Fibroblast of skin of left quadriceps (primary cell): Measurements from ENCODE around the gene DGKB.

Source experiments
- DNase-seq, 2 experiments: peaks; one replicate each; pipeline ENCODE4 v3.0.0-alpha.2; 2013; ENCODE audit warnings: low read depth in 2 of 2

DGKB gene

GRCh38 chr7:14218338-14218737 lies 684.2 kb downstream of the DGKB start:
- DNase-seq, result no peak

DNA sequence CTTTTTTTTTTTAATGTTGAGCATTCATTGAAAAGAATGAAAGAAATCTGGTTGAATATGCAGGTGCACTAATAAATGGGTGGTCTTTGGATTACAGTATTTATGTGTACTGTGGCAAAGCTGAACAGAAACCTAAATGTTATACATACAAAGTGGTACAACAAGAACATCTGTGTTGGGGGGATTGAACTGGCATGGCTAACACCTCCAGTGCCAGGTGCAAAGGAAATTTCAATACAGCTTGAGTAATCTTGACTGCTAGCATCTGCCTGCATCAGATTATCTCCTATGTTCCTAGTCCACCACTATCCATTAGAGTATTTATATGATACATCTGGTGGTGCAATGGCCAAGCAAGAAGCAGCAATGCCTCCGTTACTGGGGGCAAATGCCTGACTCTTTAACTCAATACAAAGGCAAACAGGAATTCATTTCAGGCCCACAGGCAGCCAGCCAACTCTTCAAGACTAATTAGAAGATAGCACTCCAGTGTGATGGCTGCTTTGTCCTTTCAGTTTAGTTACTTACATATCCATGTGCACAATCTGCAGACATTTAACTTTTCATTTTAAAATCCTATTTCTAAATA lies 692.6 kb downstream of the DGKB start:
- no peak for DNase-seq

DNA sequence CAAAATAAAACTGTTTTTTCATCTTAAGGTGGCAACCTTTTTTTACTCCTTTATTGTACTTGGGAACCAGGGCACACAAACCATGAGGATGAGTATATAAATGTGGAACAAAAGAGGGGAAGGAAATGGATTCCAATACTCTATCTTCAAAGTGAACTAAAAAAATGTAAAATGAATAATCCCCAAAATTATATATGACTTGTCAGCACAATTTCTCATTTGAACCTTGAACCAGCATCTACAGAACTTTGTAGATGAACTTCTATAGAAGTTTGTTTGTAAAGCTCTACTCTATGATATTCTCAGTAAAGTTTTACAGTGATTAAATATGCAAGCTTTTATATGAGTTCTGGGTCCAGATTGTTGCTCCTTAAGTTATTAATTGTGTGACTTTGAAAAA lies 694.8 kb downstream of the DGKB start:
- DNase-seq, result no peak

DNA sequence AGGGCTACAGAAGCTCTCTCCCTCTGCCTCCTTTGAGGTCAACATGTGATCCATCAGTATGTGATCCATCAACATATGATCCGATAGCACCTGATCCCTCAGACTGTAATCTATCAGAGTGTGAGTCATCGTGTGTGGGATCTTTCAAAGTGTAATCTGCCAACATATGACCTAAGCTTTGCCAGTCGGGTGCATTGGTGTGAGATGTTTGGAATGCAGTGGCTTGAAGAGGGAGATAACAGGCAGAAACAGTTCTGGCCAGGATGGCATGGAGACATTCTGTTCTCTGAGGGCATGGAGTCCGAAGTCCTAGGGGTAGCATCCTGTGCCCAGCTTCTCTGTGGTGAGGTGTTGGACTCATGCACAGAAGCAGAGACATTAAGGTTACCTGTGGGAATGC lies 695.4 kb downstream of the DGKB start:
- no peak for DNase-seq

- no peak for DNase-seq
Measured at GRCh38 chr7:14206121-14206520, 696.4 kb downstream of the DGKB start.

DNA sequence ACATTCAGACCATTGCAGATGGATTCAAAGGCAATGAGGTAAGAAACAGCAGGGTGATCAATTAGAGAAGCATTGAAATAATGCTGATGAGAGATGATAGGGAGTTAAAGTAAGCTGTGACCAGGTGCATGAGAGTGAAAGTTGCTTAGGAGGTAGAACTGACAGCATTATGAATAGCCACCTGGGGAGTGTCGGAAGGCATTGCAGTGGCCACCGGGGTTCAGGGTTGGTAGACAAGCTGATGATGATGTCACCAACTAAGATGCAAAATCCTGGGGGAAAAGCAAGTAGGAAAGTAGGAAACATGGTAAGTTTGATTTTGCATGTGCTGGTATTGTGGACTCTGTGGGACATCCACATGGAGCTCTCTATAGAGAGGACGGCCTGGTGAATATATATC lies 701.2 kb downstream of the DGKB start:
- DNase-seq, result no peak

DNA sequence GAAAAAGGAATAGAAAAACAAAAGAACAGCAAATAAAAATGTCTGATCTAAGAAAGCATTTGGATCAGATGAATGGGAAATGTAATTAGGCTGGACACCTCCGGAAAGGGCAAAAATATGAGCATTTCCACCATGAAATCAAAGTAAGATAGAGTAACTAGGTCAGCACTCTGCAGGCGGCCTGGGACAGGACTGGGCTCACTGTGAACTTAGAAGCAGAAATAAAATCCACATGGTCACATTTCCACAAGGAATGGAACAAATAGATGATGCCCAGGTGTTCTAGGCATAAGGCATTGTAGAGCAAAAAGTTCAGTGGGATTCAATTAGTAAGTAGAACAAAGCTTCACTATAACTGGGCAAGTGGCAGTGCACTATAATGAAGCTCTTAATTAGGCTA lies 703.2 kb downstream of the DGKB start:
- no peak for DNase-seq

DNA sequence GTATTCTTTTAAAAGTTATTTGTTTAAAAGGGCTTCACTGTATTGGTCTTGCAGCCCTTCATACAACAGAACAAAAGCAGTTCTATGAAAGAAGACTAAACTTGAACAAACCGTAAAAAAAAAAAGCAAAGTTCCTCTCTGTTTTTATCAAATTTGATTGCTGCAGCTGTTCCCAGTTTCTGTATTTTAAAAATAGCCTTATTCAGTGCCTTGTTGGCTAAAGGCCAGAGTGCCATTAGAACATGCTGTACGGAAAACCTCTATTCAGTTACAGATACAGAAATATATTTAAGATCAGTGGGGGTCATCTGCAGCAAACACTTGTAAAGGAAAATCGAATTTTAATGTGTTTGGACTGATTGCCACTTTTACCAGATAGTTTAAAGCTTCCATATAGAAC lies 705.3 kb downstream of the DGKB start:
- DNase-seq, result no peak

- DNase-seq, result no peak
Measured at GRCh38 chr7:14196555-14196954, 706.0 kb downstream of the DGKB start.

DNA sequence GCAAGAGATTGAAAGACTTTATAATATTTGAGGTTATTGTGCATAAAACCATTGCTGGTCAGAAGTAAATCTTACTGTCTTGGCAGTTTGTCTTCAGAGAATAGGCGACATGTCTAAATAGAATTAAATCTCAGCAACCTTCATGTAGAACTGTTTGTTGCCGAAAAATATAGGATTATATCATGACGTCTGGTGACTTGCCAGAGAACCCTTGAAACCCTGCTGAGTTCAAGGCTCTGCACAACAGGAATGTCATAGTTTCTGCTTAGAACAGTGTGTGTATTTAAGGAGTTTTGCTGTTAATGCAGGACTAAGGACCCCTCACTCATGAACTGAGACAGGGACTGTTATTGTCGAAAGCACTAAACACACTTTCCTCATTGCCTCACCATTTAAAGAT lies 706.7 kb downstream of the DGKB start:
- no peak for DNase-seq

GRCh38 chr7:14195079-14195478 lies 707.5 kb downstream of the DGKB start:
- DNase-seq, result no peak

DNA sequence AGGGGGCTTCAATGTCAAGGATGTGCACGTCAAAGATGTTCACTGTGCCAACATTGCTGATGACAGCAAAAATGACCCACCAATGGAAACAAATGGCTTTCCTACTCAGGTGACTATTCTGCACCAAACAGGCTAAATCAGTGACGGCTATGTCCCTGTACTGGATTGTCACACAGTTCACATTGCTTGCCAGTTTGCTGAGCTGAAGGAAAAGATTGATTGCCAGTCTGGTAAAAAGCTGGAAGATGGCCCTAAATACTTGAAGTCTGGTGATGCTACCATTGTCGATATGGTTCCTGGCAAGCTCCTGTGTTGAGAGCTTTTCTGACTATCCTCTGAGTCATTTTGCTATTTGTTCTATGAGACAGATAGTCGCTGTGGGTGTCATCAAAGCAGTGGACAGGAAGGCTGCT lies 710.9 kb downstream of the DGKB start:
- DNase-seq, result no peak

DNA sequence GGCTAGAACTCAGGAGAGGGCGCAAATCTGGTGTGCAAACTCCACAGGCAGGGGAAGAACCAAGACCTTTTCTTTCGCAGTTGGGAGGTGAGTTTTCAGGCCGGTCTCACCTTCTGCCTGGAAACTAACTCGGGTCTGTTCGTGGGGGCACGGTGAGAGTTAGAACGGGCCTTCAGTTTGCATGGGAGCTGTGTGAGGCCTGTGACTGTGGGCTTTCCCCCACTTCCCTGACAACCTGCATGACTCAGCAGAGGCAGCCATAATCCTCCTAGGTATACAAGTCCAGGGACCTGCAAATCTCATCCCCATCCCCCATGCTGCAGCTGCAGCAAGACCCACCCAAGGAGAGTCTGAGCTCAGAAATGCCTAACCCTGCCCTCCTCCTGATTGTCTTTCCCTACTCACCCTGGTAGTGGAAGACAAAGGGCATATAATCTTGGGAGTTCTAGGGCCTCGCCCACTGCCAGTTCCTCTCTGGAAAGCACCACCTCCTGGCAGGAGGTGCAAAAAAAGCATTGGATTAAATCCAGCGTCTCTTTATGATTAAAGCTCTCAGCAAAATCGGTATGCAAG lies 718.2 kb downstream of the DGKB start:
- DNase-seq, result no peak

DNA sequence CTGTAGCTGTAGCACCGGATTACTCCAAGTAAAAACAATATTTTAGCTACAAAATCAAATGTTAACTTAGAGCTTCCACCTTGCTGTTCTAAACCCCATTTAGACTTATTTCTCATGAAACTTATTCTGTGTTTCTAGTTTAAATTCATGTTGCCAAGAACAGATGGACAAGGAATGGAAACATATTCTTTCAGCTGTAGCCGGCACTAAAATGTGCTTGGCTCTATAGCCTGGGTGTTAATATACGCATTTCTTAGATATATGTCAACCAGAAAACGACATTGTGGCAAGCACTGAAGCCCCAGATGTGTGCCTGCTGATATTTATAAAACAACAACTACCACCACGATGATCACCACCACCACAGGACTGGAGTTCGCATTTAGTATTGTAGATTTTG lies 722.8 kb downstream of the DGKB start:
- no peak for DNase-seq

GRCh38 chr7:14177876-14178275 lies 724.7 kb downstream of the DGKB start:
- no peak for DNase-seq

DNA sequence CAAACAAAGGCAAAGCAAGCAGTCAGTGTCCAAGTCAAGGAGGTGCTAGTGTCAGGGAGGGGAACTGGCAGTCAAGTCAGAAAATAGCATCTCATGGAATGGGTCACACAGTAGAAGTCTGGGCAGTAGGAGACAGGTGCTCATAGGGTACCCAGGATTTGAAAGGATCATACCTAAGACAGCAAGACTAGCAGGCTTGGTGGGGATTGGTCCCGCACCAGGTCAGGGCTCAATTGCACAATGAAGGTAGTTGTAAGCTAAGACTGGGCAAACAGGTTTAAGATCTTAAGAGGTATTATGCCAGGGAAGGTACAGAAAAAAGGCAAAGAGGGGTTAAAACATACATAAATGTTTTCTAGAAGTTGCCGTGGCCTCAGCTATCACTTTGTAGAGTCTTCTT lies 731.7 kb downstream of the DGKB start:
- DNase-seq, result no peak

GRCh38 chr7:14158111-14158510 lies 744.4 kb downstream of the DGKB start:
- DNase-seq, result no peak

DNA sequence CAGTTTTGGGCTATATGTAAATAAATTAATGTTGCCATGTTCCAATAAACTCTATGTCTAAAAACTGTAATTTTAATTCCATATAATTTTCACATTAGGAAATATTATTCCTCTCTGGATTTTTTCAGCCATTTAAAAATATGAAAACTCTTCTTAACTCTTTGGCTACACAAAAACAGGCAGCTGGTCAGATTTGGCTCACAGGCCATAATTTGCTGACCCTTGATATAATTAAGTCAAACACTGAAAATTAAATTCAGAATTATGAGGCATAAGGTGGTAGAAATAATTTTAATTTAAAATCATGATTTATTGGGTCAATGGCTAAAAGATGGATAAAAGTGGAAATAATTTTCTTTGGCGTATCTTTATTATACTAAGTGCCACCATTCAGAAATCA lies 746.1 kb downstream of the DGKB start:
- no peak for DNase-seq

DNA sequence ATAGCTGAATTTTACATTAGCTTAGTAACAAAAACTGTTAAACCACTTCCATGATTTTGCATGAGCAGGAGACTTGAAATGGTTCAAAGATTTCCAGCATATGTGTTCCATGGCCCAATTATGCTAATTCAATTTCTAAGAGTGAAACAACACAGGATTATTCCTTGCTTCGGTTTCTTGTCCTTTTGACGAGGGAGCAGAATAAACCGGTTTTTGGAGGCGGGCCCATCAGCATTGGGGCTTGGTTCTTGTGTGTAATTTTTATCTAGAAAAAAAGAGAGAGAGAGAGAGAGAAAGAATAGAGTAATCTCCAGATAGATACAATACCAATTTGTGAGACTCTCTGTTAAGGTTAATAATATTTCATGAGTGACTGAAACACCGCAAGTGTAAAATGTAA lies 753.6 kb downstream of the DGKB start:
- no peak for DNase-seq

- DNase-seq, result no peak
Measured at GRCh38 chr7:14147532-14147931, 755.0 kb downstream of the DGKB start.

- no peak for DNase-seq
Measured at GRCh38 chr7:14144538-14144937, 758.0 kb downstream of the DGKB start.

GRCh38 chr7:14144109-14144508 lies 758.4 kb downstream of the DGKB start:
- no peak for DNase-seq

- DNase-seq, result no peak
Measured at GRCh38 chr7:14137676-14138075, 764.9 kb downstream of the DGKB start.

- no peak for DNase-seq
Measured at GRCh38 chr7:14133752-14134151, 768.8 kb downstream of the DGKB start.
